Trophoblast cell (in vitro differentiated cells and primary cell): ENCODE measurements around the gene BLOC1S4.

Source experiments
- DNase-seq, 2 donors: peaks; one replicate each; pipeline ENCODE4 v3.0.0-alpha.2; 2016
- H2AFZ ChIP-seq: 2 replicates; pipeline ENCODE4 v1.6.1; 2013; ENCODE audit warnings: low read length, moderate library complexity, mild to moderate bottlenecking; ENCODE audit not compliant: insufficient read depth, poor library complexity
- H2AK5ac ChIP-seq: 2 replicates; pipeline ENCODE4 v1.6.1; 2013; ENCODE audit warnings: mild to moderate bottlenecking, low read length
- H2BK120ac ChIP-seq: 2 replicates; pipeline ENCODE4 v1.6.1; 2013; ENCODE audit warnings: low read length, mild to moderate bottlenecking, moderate library complexity; ENCODE audit not compliant: insufficient read depth, poor library complexity
- H2BK12ac ChIP-seq: 2 replicates; pipeline ENCODE4 v1.6.1; 2013; ENCODE audit warnings: mild to moderate bottlenecking, low read length, moderate library complexity
- H2BK5ac ChIP-seq: 2 replicates; pipeline ENCODE4 v1.6.1; 2013; ENCODE audit warnings: low read length, low read depth, moderate library complexity, mild to moderate bottlenecking; ENCODE audit not compliant: poor library complexity
- H3K14ac ChIP-seq: 2 replicates; pipeline ENCODE4 v1.6.1; 2013; ENCODE audit warnings: mild to moderate bottlenecking, low read length
- H3K18ac ChIP-seq: 2 replicates; pipeline ENCODE4 v1.6.1; 2013; ENCODE audit warnings: mild to moderate bottlenecking, low read length
- H3K23ac ChIP-seq: 2 replicates; pipeline ENCODE4 v1.6.1; 2013; ENCODE audit warnings: low read length
- H3K27ac ChIP-seq: 2 replicates; pipeline ENCODE4 v1.5.1; 2013; ENCODE audit warnings: low read depth, mild to moderate bottlenecking, inconsistent platforms, low read length, moderate library complexity
- H3K27me3 ChIP-seq: 2 replicates; pipeline ENCODE4 v1.6.1; 2013; ENCODE audit warnings: inconsistent platforms, mild to moderate bottlenecking, low read length, moderate library complexity; ENCODE audit not compliant: insufficient read depth
- H3K36me3 ChIP-seq, 2 experiments: 1 replicate in 1 of 2; 2 replicates in 1 of 2; pipeline ENCODE4 v1.6.1; 2013; ENCODE audit warnings: low read length in 2 of 2, mild to moderate bottlenecking in 2 of 2, moderate library complexity in 1 of 2; ENCODE audit not compliant: insufficient read depth in 2 of 2, control insufficient read depth in 1 of 2
- H3K4ac ChIP-seq: 2 replicates; pipeline ENCODE4 v1.6.1; 2013; ENCODE audit warnings: low read depth, mild to moderate bottlenecking, low read length, moderate library complexity
- H3K4me1 ChIP-seq, 2 experiments: 1 replicate in 1 of 2; 2 replicates in 1 of 2; pipeline ENCODE4 v1.6.1; 2013; ENCODE audit warnings: low read length in 2 of 2, mild to moderate bottlenecking in 2 of 2, moderate library complexity in 1 of 2; ENCODE audit not compliant: insufficient read depth in 2 of 2, control insufficient read depth in 1 of 2
- H3K4me2 ChIP-seq: 2 replicates; pipeline ENCODE4 v1.6.1; 2013; ENCODE audit warnings: inconsistent platforms, mild to moderate bottlenecking, low read length, moderate library complexity
- H3K4me3 ChIP-seq: 2 replicates; pipeline ENCODE4 v1.5.1; 2013; ENCODE audit warnings: mild to moderate bottlenecking, low read depth, low read length, inconsistent platforms
- H3K79me1 ChIP-seq: one replicate; pipeline ENCODE4 v1.6.1; 2013; ENCODE audit warnings: low read length
- H3K79me2 ChIP-seq: 2 replicates; pipeline ENCODE4 v1.6.1; 2013; ENCODE audit warnings: low read length, mild to moderate bottlenecking; ENCODE audit not compliant: control insufficient read depth, insufficient read depth, poor library complexity
- H3K9ac ChIP-seq: 2 replicates; pipeline ENCODE4 v1.6.1; 2013; ENCODE audit warnings: mild to moderate bottlenecking, low read length
- H3K9me3 ChIP-seq: 2 replicates; pipeline ENCODE4 v1.6.1; 2013; ENCODE audit warnings: low read depth, mild to moderate bottlenecking, control low read depth, inconsistent platforms, low read length; ENCODE audit not compliant: insufficient read depth
- H4K12ac ChIP-seq: 2 replicates; pipeline ENCODE4 v1.6.1; 2013; ENCODE audit warnings: low read depth, mild to moderate bottlenecking, low read length, moderate library complexity
- H4K8ac ChIP-seq: 2 replicates; pipeline ENCODE4 v1.6.1; 2013; ENCODE audit warnings: low read depth, mild to moderate bottlenecking, low read length, moderate library complexity
- H4K91ac ChIP-seq: one replicate; pipeline ENCODE4 v1.6.1; 2013; ENCODE audit warnings: low read depth, mild to moderate bottlenecking, low read length, moderate library complexity
- WGBS: extraction: QIAGEN DNeasy Blood & Tissue Kit; methylation state at CpG from one replicate; pipeline ENCODE4 v1.1.7; 2013; ENCODE audit warnings: missing lambda C conversion rate; ENCODE audit not compliant: insufficient read length, insufficient coverage; ENCODE audit errors: extremely low coverage; 5-methylcytosine and 5-hydroxymethylcytosine counted together

BLOC1S4 gene

DNA sequence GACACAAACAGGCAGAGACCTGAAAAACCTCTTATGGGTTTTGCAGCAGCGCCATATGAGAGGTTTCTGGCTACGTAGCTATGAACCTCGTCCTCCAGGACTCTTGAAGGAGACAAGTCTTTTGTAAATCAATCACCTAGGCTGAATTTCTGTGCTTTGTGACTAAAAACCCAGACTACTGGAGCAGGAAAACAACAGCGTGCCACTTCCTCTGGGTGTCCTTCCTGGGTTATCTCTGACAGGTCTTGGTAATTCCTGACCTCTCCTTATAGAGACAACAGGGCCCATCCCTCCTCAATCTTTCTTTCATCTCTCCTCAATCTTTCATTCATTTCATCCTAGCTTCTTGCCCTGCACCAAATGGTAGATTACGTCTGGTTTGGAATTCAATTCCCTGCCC lies 16.6 kb upstream of the BLOC1S4 start:
- no peak overlapping the region for H4K91ac ChIP-seq
- no peak overlapping the region for H2BK12ac ChIP-seq
- peaks cover 2 to 16% of the 10 kb centered on the region in 2 experiments for H3K4me1 ChIP-seq
- no peak overlapping the region for H2AFZ ChIP-seq
- H3K4me2 ChIP-seq: no peak overlapping the region
- no peak overlapping the region for H4K8ac ChIP-seq
- H2AK5ac ChIP-seq: no peak overlapping the region
- no peaks in the 10 kb centered on the region for H3K27me3 ChIP-seq
- H2BK120ac ChIP-seq: peak overlapping the region; percentile 38
- no peak overlapping the region for H3K14ac ChIP-seq
- no peak overlapping the region for H3K4ac ChIP-seq
- no peak overlapping the region for H3K23ac ChIP-seq
- H3K36me3 ChIP-seq: peaks cover 5 to 8% of the 10 kb centered on the region in 2 experiments
- DNase-seq: no peak
- no peak overlapping the region for H3K27ac ChIP-seq
- no peak overlapping the region for H4K12ac ChIP-seq
- no peak overlapping the region for H3K4me3 ChIP-seq
- no peak overlapping the region for H3K18ac ChIP-seq
- H3K79me1 ChIP-seq: peaks cover 4% of the 10 kb centered on the region
- no peak overlapping the region for H3K9ac ChIP-seq
- whole genome bisulfite sequencing: no CpG with 5 or more reads among the region's 5 CpGs
- H2BK5ac ChIP-seq: no peak overlapping the region
- H3K79me2 ChIP-seq: no peaks in the 10 kb centered on the region
- H3K9me3 ChIP-seq: peaks cover 3% of the 10 kb centered on the region

DNA sequence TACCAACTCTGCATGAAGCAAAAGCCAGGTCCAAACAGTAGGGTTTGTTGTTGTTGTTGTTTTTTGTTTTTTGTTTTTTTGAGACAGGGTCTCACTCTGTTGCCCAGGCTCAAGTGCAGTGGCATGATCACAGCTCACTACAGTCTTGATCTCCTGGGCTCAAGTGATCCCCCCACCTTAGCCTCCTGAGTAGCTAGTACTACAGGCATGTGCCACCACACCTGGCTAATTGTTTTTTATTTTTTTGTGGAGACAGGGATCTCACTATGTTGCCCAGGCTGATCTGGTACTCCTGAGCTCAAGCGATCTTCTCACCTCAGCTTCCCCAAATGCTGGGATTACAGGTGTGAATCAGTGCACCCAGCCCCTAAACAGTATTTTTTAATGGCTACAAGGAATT lies 16.1 kb upstream of the BLOC1S4 start:
- H2BK5ac ChIP-seq: no peak overlapping the region
- no peak overlapping the region for H3K4me3 ChIP-seq
- no peak overlapping the region for H2AK5ac ChIP-seq
- H3K27me3 ChIP-seq: no peaks in the 10 kb centered on the region
- H4K12ac ChIP-seq: no peak overlapping the region
- H3K79me2 ChIP-seq: no peaks in the 10 kb centered on the region
- no peak overlapping the region for H2AFZ ChIP-seq
- no peak overlapping the region for H4K8ac ChIP-seq
- no peak overlapping the region for H3K4ac ChIP-seq
- H2BK120ac ChIP-seq: no peak overlapping the region
- H3K36me3 ChIP-seq: peaks cover 5 to 8% of the 10 kb centered on the region in 2 experiments
- no peak overlapping the region for H4K91ac ChIP-seq
- no peak overlapping the region for H3K18ac ChIP-seq
- peaks cover 4% of the 10 kb centered on the region for H3K79me1 ChIP-seq
- H3K4me1 ChIP-seq: peaks cover 2 to 14% of the 10 kb centered on the region in 2 experiments
- no CpG with 5 or more reads among the region's 1 CpG for WGBS
- H3K14ac ChIP-seq: no peak overlapping the region
- H2BK12ac ChIP-seq: no peak overlapping the region
- H3K4me2 ChIP-seq: no peak overlapping the region
- no peak for DNase-seq
- H3K9me3 ChIP-seq: peaks cover 3% of the 10 kb centered on the region
- H3K27ac ChIP-seq: no peak overlapping the region
- H3K23ac ChIP-seq: no peak overlapping the region
- H3K9ac ChIP-seq: no peak overlapping the region

DNA sequence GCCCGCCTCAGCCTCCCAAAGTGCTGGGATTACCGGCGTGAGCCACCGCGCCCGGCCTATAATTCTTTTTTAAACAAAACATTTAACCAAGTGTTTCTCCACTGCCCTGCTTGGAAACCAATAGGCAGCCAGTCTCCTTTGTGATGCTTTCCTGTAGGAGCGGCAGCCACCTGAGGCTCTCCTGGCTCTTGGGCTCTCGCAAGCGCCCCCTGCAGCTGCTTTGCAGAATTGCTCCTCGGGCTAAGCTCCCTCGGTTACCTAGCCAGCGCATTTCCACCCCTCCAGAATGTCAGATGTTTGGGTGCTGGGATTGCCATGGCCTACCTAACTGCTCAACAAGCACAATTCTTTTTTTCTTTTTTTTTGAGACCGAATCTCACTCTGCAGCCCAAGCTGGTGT lies 14.6 kb upstream of the BLOC1S4 start:
- Histone ChIP-seq H3K36me3 (peaks cover 5 to 8% of the 10 kb centered on the region in 2 experiments), H3K4ac (no peak overlapping the region), H4K8ac (no peak overlapping the region), H3K18ac (no peak overlapping the region), H2BK12ac (no peak overlapping the region), H3K9ac (no peak overlapping the region), H2AFZ (no peak overlapping the region), H2BK5ac (no peak overlapping the region), H4K12ac (no peak overlapping the region), H3K79me1 (no peaks in the 10 kb centered on the region), H4K91ac (no peak overlapping the region), H3K14ac (no peak overlapping the region), H3K27me3 (no peaks in the 10 kb centered on the region), H2BK120ac (no peak overlapping the region), H3K4me2 (no peak overlapping the region), H3K79me2 (no peaks in the 10 kb centered on the region), H3K9me3 (peaks cover 3% of the 10 kb centered on the region), H3K4me1 (peaks cover 2 to 3% of the 10 kb centered on the region in 2 experiments), H3K23ac (no peak overlapping the region), H2AK5ac (no peak overlapping the region), H3K4me3 (no peak overlapping the region), H3K27ac (no peak overlapping the region)
- peak in 1 of 2 donors; percentile 63 for DNase-seq
- no CpG with 5 or more reads among the region's 13 CpGs for WGBS

DNA sequence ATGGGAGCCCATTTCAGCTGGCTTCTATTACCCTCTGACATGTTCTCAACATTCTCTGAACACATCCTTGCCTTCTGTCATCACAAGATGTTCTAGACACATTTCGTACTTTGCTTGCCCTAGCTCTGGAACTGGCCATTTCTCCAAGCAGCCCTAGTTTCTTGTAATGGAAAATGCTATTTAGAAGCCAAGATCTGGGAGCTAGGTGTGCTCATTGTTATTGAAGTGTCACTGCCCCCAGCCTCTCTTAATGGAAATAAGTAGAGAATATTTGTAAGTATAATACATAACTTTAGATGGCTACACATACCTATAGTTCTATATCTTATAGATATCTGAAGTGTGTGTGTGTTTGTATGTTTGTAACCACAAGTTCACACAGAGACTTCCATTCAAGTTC lies 13.2 kb upstream of the BLOC1S4 start:
- Histone ChIP-seq H2BK120ac (no peak overlapping the region), H4K12ac (no peak overlapping the region), H3K18ac (no peak overlapping the region), H2BK12ac (no peak overlapping the region), H3K9ac (no peak overlapping the region), H3K4ac (no peak overlapping the region), H3K27ac (no peak overlapping the region), H2AK5ac (no peak overlapping the region), H3K4me3 (no peak overlapping the region), H3K79me1 (no peaks in the 10 kb centered on the region), H3K79me2 (no peaks in the 10 kb centered on the region), H3K27me3 (no peaks in the 10 kb centered on the region), H3K23ac (no peak overlapping the region), H2AFZ (no peak overlapping the region), H3K9me3 (peaks cover 3% of the 10 kb centered on the region), H4K91ac (no peak overlapping the region), H3K36me3 (peaks cover 5 to 8% of the 10 kb centered on the region in 2 experiments), H3K4me1 (no peaks in the 10 kb centered on the region), H3K4me2 (no peak overlapping the region), H4K8ac (no peak overlapping the region), H2BK5ac (no peak overlapping the region), H3K14ac (no peak overlapping the region)
- DNase-seq: no peak
- WGBS: no CpG with 5 or more reads among the region's 1 CpG
